ENCODE measurements around the gene SEPTIN10.
"Not testable (repeated sequence)": the region's sequence is repeated elsewhere in the genome, so short reads cannot be mapped to it uniquely, and the experiment has no call there.

The SEPTIN10 gene

GRCh38 chr2:109647636-109648035 lies 33.9 kb upstream of the SEPTIN10 start:
- H3K4me3 ChIP-seq (ENCODE audit: severe bottlenecking), result no peak overlapping the region
- no peaks in the 10 kb centered on the region for H3K36me3 ChIP-seq (ENCODE audit: low read depth)
- no peak for DNase-seq (ENCODE audit: low spot score)
- TF ChIP-seq, protein P1, sequence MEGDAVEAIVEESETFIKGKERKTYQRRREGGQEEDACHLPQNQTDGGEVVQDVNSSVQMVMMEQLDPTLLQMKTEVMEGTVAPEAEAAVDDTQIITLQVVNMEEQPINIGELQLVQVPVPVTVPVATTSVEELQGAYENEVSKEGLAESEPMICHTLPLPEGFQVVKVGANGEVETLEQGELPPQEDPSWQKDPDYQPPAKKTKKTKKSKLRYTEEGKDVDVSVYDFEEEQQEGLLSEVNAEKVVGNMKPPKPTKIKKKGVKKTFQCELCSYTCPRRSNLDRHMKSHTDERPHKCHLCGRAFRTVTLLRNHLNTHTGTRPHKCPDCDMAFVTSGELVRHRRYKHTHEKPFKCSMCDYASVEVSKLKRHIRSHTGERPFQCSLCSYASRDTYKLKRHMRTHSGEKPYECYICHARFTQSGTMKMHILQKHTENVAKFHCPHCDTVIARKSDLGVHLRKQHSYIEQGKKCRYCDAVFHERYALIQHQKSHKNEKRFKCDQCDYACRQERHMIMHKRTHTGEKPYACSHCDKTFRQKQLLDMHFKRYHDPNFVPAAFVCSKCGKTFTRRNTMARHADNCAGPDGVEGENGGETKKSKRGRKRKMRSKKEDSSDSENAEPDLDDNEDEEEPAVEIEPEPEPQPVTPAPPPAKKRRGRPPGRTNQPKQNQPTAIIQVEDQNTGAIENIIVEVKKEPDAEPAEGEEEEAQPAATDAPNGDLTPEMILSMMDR (IDR thresholded peaks at IDR 0.05; ENCODE audit: poor library complexity, severe bottlenecking), result no peak
- ATAC-seq (ENCODE audit: low read depth), result no peak
- no peaks in the 10 kb centered on the region for H3K4me1 ChIP-seq (ENCODE audit: insufficient read depth, poor library complexity, severe bottlenecking)
- H3K27me3 ChIP-seq (ENCODE audit: insufficient read depth, poor library complexity, severe bottlenecking), result no peaks in the 10 kb centered on the region
- H3K27ac ChIP-seq (ENCODE audit: poor library complexity, severe bottlenecking), result no peak overlapping the region
- no peaks in the 10 kb centered on the region for H3K9me3 ChIP-seq (ENCODE audit: severe bottlenecking)

DNA sequence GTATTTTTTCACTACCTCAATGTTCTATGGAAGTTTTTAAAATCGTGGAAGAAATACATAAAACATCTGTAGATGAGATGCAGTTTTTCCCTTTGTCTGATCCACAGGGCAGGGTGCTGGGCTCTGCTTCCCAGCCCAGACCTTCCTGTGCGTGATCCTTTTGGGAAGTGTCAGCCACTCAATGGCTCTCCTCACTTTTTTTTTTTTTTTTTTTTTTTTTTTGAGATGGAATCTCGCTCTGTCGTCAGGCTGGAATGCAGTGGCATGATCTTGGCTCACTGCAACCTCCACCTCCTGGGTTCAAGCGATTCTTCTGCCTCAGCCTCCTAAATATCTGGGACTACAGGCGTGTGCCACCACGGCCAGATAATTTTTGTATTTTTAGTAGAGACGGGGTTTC lies 33.2 kb upstream of the SEPTIN10 start:
- Histone ChIP-seq H3K27me3 (ENCODE audit: insufficient read depth, poor library complexity, severe bottlenecking) (no peaks in the 10 kb centered on the region), H3K36me3 (ENCODE audit: low read depth) (no peaks in the 10 kb centered on the region), H3K4me1 (ENCODE audit: insufficient read depth, poor library complexity, severe bottlenecking) (no peaks in the 10 kb centered on the region), H3K27ac (ENCODE audit: poor library complexity, severe bottlenecking) (no peak overlapping the region), H3K4me3 (ENCODE audit: severe bottlenecking) (no peak overlapping the region), H3K9me3 (ENCODE audit: severe bottlenecking) (no peaks in the 10 kb centered on the region)
- DNase-seq (ENCODE audit: low spot score) (no peak), ATAC-seq (ENCODE audit: low read depth) (no peak)
- TF ChIP-seq, protein P1 (IDR thresholded peaks at IDR 0.05; ENCODE audit: poor library complexity, severe bottlenecking), result no peak

GRCh38 chr2:109645412-109646184 lies 31.8 kb upstream of the SEPTIN10 start:
- Histone ChIP-seq H3K27ac (ENCODE audit: poor library complexity, severe bottlenecking) (no peak overlapping the region), H3K9me3 (ENCODE audit: severe bottlenecking) (no peaks in the 10 kb centered on the region), H3K4me1 (ENCODE audit: insufficient read depth, poor library complexity, severe bottlenecking) (no peaks in the 10 kb centered on the region), H3K4me3 (ENCODE audit: severe bottlenecking) (no peak overlapping the region), H3K36me3 (ENCODE audit: low read depth) (no peaks in the 10 kb centered on the region), H3K27me3 (ENCODE audit: insufficient read depth, poor library complexity, severe bottlenecking) (no peaks in the 10 kb centered on the region)
- ATAC-seq (ENCODE audit: low read depth), result no peak
- TF ChIP-seq, protein P1 (IDR thresholded peaks at IDR 0.05; ENCODE audit: poor library complexity, severe bottlenecking), result no peak
- no peak for DNase-seq (ENCODE audit: low spot score)

DNA sequence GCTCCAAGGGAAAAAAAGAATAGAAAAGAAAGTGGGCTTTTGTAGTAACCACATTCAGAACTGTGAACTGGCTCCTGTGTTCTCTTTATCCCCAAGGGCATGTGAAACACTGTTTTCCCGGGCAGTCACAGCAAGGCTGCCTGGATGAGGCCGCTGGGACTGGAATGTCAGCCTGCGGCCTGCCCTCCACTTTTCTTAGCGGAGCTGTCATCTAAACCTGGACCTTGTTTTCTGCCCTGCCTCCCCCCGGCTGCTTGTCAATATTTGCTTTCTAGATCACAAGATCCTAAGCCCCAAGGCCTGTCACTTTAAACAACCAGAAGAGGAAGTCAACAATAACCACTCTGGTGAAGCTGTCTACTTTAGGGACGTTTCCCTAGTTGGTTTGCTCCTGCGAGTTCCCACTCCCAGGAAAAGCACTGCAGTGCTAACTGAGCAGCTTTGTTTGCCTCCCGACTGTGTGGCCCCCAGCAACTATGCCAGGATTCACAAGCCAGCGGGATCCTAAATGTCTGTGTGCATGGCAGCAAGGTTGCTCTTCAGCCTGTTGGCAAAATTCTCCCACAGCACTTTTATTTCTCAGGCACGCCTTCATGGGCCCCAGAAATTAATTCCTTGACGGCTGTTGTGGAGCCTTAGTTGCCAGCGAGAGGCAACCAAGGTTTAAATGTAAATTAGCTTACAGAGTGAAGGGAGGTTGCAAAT lies 31.0 kb upstream of the SEPTIN10 start:
- Histone ChIP-seq H3K27me3 (ENCODE audit: insufficient read depth, poor library complexity, severe bottlenecking) (no peaks in the 10 kb centered on the region), H3K4me3 (ENCODE audit: severe bottlenecking) (no peak overlapping the region), H3K36me3 (ENCODE audit: low read depth) (no peaks in the 10 kb centered on the region), H3K27ac (ENCODE audit: poor library complexity, severe bottlenecking) (no peak overlapping the region), H3K9me3 (ENCODE audit: severe bottlenecking) (no peaks in the 10 kb centered on the region), H3K4me1 (ENCODE audit: insufficient read depth, poor library complexity, severe bottlenecking) (no peaks in the 10 kb centered on the region)
- TF ChIP-seq, protein P1 (IDR thresholded peaks at IDR 0.05; ENCODE audit: poor library complexity, severe bottlenecking), result no peak
- no peak for ATAC-seq (ENCODE audit: low read depth)
- DNase-seq (ENCODE audit: low spot score), result no peak

GRCh38 chr2:109640000-109640399 lies 26.2 kb upstream of the SEPTIN10 start:
- not testable (repeated sequence) for ATAC-seq (ENCODE audit: low read depth); H3K36me3 ChIP-seq (ENCODE audit: low read depth); H3K4me1 ChIP-seq (ENCODE audit: insufficient read depth, poor library complexity, severe bottlenecking); H3K4me3 ChIP-seq (ENCODE audit: severe bottlenecking); H3K9me3 ChIP-seq (ENCODE audit: severe bottlenecking); H3K27ac ChIP-seq (ENCODE audit: poor library complexity, severe bottlenecking); H3K27me3 ChIP-seq (ENCODE audit: insufficient read depth, poor library complexity, severe bottlenecking); DNase-seq (ENCODE audit: low spot score)

All from RWPE2 (cell line).